SK-N-SH (cell line): ENCODE measurements around the gene SOX8.

Experiments
- FOSL2 ChIP-seq: IDR thresholded peaks from 2 replicates; pipeline ENCODE4 v1.4.0; 2012; ENCODE audit warnings: low read depth, mild to moderate bottlenecking, moderate library complexity, borderline replicate concordance
- RAD21 ChIP-seq: IDR thresholded peaks from 2 replicates; pipeline ENCODE4 v1.6.1; 2012; ENCODE audit warnings: mild to moderate bottlenecking, low read length
- RXRA ChIP-seq: IDR thresholded peaks from 2 replicates; pipeline ENCODE4 v1.4.0; 2012; ENCODE audit warnings: low read depth, mild to moderate bottlenecking, borderline replicate concordance
- TF ChIP-seq, protein P1 (sequence below): fragments of 200-600 bp; sonication (generic); IDR thresholded peaks from 2 replicates; pipeline ENCODE4 v1.6.1; 2017; ENCODE audit warnings: antibody characterized with exemption, mild to moderate bottlenecking, moderate library complexity

DNA sequence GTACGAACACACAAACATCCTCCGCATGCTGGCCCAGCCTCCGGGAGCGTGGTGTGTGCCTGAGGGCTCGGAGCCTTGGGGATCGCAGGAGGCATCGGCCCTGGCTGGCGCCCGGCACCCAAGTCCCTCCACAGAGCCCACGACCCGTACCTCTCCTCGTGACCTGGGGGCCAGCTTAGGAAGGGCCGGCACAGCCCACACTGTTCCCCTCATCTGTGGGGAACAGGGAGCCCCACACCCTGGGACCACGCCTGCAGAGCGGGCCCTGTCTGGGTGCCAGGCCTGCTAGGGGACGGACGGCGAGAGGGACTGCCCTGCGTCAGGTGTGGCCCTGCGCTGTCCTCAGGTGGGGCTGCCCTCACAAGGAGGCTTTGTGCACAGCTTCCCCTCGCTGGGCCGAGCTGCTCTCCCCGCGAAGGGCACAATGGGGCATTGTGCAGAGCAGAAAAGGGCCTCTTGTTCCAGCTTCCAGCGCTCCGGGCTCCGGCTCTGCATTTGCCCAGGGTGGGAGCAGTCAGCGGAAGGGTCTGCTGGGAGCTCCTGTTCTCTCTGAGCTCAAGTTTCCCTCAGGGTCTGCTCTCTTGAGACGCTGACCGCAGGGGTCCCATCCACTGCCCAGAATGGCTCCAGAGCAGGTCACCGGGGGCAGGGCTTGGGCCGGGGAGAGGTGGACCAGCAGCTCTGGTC, 9.1 kb upstream of the SOX8 start:
- TF ChIP-seq RXRA: no peak
- no peak for TF ChIP-seq RAD21
- TF ChIP-seq, protein P1, sequence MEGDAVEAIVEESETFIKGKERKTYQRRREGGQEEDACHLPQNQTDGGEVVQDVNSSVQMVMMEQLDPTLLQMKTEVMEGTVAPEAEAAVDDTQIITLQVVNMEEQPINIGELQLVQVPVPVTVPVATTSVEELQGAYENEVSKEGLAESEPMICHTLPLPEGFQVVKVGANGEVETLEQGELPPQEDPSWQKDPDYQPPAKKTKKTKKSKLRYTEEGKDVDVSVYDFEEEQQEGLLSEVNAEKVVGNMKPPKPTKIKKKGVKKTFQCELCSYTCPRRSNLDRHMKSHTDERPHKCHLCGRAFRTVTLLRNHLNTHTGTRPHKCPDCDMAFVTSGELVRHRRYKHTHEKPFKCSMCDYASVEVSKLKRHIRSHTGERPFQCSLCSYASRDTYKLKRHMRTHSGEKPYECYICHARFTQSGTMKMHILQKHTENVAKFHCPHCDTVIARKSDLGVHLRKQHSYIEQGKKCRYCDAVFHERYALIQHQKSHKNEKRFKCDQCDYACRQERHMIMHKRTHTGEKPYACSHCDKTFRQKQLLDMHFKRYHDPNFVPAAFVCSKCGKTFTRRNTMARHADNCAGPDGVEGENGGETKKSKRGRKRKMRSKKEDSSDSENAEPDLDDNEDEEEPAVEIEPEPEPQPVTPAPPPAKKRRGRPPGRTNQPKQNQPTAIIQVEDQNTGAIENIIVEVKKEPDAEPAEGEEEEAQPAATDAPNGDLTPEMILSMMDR: no peak
- no peak for TF ChIP-seq FOSL2
